RWPE2 (cell line): Measurements from ENCODE around the gene NFX1.
"Not testable (repeated sequence)": the region's sequence is repeated elsewhere in the genome, so short reads cannot be mapped to it uniquely, and the experiment has no call there.

Experiments
- ATAC-seq: fragments of 200-7000 bp; cut with Tn5 transposase; 3 replicates; pipeline ENCODE4 v1.9.1; 2021; ENCODE audit warnings: low read depth
- DNase-seq: peaks from one replicate; pipeline ENCODE4 v3.0.0-alpha.2; 2020; ENCODE audit warnings: low spot score
- H3K27ac ChIP-seq: fragments of 450-650 bp; 2 replicates; pipeline ENCODE4 v1.5.1; 2017; ENCODE audit warnings: mild to moderate bottlenecking; ENCODE audit not compliant: poor library complexity, severe bottlenecking
- H3K27me3 ChIP-seq: fragments of 250-450 bp; sonication (Bioruptor Pico); 2 replicates; pipeline ENCODE4 v1.5.1; 2021; ENCODE audit warnings: mild to moderate bottlenecking, moderate library complexity; ENCODE audit not compliant: insufficient read depth, poor library complexity, severe bottlenecking
- H3K36me3 ChIP-seq: fragments of 250-450 bp; sonication (Bioruptor Pico); 2 replicates; pipeline ENCODE4 v1.5.1; 2020; ENCODE audit warnings: low read depth, mild to moderate bottlenecking, moderate library complexity
- H3K4me1 ChIP-seq: fragments of 250-450 bp; sonication (Bioruptor Pico); 2 replicates; pipeline ENCODE4 v1.5.1; 2021; ENCODE audit warnings: mild to moderate bottlenecking, moderate library complexity; ENCODE audit not compliant: insufficient read depth, poor library complexity, severe bottlenecking
- H3K4me3 ChIP-seq: fragments of 250-450 bp; sonication (Bioruptor Pico); 2 replicates; pipeline ENCODE4 v1.5.1; 2021; ENCODE audit warnings: mild to moderate bottlenecking, moderate library complexity; ENCODE audit not compliant: severe bottlenecking
- H3K9me3 ChIP-seq: fragments of 250-450 bp; sonication (Bioruptor Pico); 2 replicates; pipeline ENCODE4 v1.5.1; 2021; ENCODE audit warnings: mild to moderate bottlenecking, moderate library complexity; ENCODE audit not compliant: severe bottlenecking
- TF ChIP-seq, protein P1 (sequence below): fragments of 450-650 bp; IDR thresholded peaks from one replicate; pipeline ENCODE4 v1.5.1; 2017; ENCODE audit warnings: mild to moderate bottlenecking, moderate library complexity; ENCODE audit not compliant: poor library complexity, severe bottlenecking

NFX1 gene

DNA sequence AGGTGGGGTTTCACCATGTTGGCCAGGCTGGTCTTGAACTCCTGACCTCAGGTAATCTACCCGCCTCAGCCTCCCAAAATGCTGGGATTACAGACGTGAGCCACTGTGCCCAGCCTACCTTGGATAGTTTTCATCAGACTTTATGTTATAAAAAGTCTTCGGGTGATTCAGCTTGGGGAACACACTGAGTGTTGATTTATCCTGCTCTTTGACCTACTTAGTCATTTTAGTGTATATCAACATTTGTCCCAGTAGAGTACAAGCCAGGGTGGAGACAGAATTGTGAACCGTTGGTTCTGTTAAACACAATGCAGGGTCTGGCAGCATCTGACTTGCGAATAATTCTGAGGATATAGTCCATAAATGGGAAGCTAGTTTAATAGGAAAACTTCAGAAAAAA, 39.7 kb downstream of the NFX1 start:
- ATAC-seq (peak; percentile 59), DNase-seq (no peak)
- peaks cover 77% of the 10 kb centered on the region for H3K36me3 ChIP-seq
- no peak overlapping the region for H3K4me3 ChIP-seq
- peak overlapping the region; percentile 94 for H3K27ac ChIP-seq
- peaks cover 19% of the 10 kb centered on the region for H3K4me1 ChIP-seq
- H3K27me3 ChIP-seq = no peaks in the 10 kb centered on the region
- TF ChIP-seq, protein P1, sequence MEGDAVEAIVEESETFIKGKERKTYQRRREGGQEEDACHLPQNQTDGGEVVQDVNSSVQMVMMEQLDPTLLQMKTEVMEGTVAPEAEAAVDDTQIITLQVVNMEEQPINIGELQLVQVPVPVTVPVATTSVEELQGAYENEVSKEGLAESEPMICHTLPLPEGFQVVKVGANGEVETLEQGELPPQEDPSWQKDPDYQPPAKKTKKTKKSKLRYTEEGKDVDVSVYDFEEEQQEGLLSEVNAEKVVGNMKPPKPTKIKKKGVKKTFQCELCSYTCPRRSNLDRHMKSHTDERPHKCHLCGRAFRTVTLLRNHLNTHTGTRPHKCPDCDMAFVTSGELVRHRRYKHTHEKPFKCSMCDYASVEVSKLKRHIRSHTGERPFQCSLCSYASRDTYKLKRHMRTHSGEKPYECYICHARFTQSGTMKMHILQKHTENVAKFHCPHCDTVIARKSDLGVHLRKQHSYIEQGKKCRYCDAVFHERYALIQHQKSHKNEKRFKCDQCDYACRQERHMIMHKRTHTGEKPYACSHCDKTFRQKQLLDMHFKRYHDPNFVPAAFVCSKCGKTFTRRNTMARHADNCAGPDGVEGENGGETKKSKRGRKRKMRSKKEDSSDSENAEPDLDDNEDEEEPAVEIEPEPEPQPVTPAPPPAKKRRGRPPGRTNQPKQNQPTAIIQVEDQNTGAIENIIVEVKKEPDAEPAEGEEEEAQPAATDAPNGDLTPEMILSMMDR = no peak
- H3K9me3 ChIP-seq = no peaks in the 10 kb centered on the region

DNA sequence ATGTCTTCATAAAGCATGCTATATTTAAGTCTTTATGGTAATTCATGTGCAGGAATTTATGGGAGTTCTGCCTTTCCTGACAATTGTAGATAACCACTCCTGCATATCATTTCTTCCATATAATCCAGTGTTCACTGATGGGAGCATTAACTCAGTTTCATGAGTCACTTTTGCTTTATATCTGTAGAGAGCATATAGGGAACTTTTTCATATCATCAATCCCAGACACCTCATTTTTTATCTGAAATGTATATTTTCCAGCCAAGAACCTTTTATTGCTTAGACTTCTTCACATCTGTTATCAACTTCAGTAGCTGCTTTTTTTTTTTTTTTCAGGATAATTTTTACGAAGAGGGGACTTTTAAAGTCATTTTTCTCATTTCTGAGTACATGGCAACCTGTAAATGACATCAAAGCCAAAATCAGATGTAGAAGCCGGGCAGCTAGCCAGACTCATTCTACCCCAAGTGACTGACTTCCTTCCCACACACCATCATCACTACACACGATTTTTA, 41.1 kb downstream of the NFX1 start:
- H3K4me3 ChIP-seq = no peak overlapping the region
- H3K27ac ChIP-seq = no peak overlapping the region
- no peaks in the 10 kb centered on the region for H3K9me3 ChIP-seq
- peaks cover 77% of the 10 kb centered on the region for H3K36me3 ChIP-seq
- DNase-seq = no peak
- TF ChIP-seq, protein P1 = no peak
- no peaks in the 10 kb centered on the region for H3K27me3 ChIP-seq
- ATAC-seq = no peak
- peaks cover 19% of the 10 kb centered on the region for H3K4me1 ChIP-seq

DNA sequence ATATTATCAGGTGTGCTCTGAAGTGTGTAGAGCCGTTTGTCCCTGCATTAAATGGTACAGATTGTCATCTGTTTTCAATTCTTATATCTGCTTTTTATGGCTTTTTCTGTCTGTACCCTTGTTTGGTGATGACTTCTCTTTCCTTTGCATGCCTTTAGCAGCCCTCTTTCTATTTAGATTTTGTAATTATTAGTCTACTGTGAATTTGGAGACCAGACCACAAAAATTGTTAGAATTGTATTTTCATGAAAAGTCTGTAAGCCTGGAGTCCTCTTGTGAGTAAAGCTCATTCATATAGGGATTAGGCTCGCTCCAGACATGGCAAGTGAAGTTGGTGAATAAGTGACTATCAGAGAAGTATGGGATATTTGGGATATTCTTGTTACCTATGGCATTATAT, 41.7 kb downstream of the NFX1 start:
- peaks cover 79% of the 10 kb centered on the region for H3K36me3 ChIP-seq
- no peaks in the 10 kb centered on the region for H3K9me3 ChIP-seq
- peaks cover 19% of the 10 kb centered on the region for H3K4me1 ChIP-seq
- H3K27me3 ChIP-seq = no peaks in the 10 kb centered on the region
- no peak for DNase-seq
- H3K27ac ChIP-seq = no peak overlapping the region
- no peak overlapping the region for H3K4me3 ChIP-seq
- TF ChIP-seq, protein P1 = no peak
- no peak for ATAC-seq

DNA sequence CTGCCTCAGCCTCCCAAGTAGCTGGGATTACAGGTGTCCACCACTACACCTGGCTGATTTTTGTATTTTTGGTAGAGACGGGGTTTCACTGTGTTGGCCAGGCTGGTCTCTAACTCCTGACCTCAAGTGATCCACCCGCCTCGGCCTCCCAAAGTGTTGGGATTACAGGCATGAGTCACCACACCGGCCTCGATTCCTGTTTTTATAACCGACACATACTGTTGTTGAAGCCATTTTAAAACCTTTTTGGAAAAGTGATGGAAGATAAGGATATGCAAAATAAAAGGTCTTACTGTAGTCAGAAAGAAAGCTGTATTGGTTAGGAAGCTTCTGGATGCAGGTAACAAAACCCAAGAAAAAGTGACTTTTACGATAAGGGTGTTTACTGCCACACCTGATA, 42.6 kb downstream of the NFX1 start:
- H3K36me3 ChIP-seq = peaks cover 86% of the 10 kb centered on the region

DNA sequence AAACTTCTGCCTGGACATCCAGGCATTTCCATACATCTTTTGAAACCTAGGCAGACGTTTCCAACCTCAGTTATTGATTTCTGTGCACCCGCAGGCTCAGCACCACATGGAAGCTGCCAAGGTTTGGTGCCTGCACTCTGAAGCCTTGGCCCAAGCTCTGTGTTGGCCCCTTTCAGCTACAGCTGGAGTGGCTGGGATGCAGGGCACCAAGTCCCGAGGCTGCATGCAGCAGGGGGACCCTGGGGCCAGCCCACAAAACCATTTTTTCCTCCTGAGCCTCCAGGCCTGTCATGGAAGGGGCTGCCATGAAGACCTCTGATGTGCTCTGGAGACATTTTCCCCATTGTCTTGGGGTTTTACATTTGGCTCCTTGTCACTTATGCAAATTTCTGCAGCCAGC, 49.9 kb downstream of the NFX1 start:
- DNase-seq (no peak), ATAC-seq (no peak)
- H3K4me1 ChIP-seq = no peaks in the 10 kb centered on the region
- H3K36me3 ChIP-seq = peaks cover 98% of the 10 kb centered on the region
- no peak overlapping the region for H3K27ac ChIP-seq
- no peaks in the 10 kb centered on the region for H3K27me3 ChIP-seq
- peaks cover 11% of the 10 kb centered on the region for H3K9me3 ChIP-seq
- no peak overlapping the region for H3K4me3 ChIP-seq
- TF ChIP-seq, protein P1 = no peak

More for the DNA sequence above, 42.6 kb downstream of the NFX1 start:
- H3K27me3 ChIP-seq, H3K27ac ChIP-seq, H3K9me3 ChIP-seq, ATAC-seq, H3K4me3 ChIP-seq, DNase-seq: not testable (repeated sequence)
- H3K4me1 ChIP-seq = peaks cover 19% of the 10 kb centered on the region
